Stimulated activated CD8-positive, alpha-beta memory T cell treated with anti-CD3 and anti-CD28 coated beads, Interleukin-7, amount 100 ng/mL, for 48 hours (primary cell): ENCODE results near the gene CDK4.
"Not testable (repeated sequence)": the region's sequence is repeated elsewhere in the genome, so short reads cannot be mapped to it uniquely, and the experiment has no call there.

ENCODE experiments used
- DNase-seq, 2 donors: peaks; one replicate each; pipeline ENCODE4 v3.0.0-alpha.2; 2020; ENCODE audit warnings: low read depth in 1 of 2; ENCODE audit errors: extremely low read depth in 1 of 2

CDK4 gene

DNA sequence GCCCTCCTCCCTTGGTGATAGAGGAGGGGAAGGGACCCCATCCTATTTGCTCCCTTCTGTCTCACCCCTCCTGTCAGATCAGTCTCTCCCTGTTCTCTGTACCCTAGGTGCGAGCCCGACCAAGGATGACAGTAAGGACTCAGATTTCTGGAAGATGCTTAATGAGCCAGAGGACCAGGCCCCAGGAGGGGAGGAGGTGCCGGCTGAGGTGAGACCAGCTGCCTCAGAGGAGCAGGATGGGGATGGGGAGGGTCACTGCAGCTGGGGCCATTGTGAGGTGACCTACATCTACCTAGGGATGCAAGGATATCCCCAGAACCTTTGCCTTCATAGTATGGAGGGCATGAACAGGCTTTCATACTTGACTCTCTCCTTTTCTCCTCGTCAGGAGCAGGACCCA lies 35.8 kb downstream of the CDK4 start:
- no peak for DNase-seq

DNA sequence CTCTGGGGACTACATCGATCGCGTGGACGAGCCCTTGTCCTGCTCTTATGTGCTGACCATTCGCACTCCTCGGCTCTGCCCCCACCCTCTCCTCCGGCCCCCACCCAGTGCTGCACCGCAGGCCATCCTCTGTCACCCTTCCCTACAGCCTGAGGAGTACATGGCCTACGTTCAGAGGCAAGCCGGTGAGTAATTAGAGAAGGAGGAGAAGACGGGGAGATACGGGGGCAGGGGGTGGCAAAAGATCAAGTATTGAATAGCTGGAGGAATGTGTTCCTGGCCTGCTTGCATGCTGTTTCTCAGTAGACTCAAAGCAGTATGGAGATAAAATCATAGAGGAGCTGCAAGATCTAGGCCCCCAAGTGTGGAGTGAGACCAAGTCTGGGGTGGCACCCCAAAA lies 36.3 kb downstream of the CDK4 start:
- no peak for DNase-seq

DNA sequence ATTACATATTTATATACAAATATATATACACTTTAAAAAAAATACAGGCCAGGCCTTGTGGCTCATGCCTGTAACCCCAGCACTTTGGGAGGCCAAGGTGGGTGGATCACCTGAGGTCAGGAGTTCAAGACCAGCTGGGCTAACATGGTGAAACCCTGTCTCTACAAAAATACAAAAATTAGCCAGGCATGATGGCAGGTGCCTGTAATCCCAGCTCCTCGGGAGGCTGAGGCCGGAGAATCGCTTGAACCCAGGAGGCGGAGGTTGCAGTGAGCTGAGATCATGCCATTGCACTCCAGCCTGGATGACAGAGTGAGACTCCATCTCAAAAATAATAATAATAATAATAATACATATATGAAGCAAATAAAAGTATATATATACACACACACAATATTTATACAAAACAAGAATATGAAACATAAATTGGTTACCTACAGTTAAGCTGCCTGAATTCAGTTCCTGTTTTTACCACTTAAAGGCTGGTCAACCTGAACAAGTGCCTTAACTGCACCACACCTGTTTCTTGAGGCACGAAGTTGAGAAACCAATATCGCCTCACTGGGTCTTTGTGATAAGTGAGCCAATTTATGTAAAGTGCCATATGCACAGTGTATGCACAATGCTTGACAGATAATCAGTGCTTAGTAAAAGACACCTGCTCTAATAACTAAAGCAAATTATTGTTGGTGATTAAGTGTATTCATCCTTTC lies 36.9 kb downstream of the CDK4 start:
- DNase-seq, result not testable (repeated sequence)

DNA sequence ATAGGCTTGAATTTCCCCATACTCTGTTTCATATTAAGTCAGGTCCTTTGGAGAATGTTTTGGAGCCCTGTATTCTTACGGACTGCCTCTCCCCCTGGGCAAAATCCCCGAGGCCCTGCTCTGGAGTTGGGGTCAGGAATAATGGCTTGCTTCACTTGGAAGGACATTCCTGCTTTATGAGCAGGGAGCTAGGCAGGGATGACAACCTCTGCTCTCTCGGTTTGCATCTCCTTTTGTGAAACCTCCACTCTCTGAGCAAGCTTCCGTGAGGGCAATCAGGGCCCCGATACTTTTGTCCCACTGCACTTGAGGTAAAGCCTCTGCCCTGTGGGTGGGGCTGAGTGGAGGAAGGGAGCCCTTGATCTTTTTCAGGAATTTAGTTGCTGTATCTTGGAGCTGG lies 38.9 kb downstream of the CDK4 start:
- no peak for DNase-seq

DNA sequence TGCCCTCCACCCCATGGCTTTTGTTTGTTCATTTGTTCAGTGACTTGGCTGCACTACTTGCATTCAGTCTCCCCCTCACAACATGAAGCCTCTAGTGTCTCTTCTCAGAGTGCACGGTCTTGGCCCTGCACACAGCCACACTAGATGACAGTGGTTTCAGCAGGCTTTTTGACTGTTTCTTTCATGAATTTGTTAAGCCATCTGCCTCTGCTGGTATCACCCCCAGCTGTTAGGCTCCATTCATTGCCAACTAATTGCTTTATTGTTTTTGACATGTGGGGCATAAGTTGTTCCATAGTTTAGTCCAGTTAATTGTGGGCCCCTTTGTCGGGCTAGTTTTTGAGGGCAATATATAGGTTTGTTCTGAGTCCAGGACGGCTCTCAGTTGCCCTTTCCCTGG lies 39.4 kb downstream of the CDK4 start:
- DNase-seq, result no peak

DNA sequence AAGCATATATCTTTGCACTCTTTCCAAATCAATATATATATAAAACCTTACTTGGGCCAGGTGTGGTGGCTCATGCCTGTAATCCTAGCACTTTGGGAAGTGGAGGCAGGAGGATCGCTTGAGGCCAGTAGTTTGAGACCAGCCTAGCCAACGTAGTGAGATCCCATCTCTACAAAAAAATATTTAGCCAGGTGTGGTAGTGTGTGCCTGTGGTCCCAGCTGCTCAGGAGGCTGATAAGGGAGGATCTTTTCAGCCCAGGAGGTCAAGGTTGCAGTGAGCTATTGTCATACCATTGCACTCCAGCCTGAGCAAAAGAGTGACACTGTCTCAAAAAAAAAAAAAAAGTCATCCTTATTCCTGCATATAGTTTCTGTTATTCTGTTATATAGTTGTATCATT lies 43.8 kb downstream of the CDK4 start:
- no peak for DNase-seq

DNA sequence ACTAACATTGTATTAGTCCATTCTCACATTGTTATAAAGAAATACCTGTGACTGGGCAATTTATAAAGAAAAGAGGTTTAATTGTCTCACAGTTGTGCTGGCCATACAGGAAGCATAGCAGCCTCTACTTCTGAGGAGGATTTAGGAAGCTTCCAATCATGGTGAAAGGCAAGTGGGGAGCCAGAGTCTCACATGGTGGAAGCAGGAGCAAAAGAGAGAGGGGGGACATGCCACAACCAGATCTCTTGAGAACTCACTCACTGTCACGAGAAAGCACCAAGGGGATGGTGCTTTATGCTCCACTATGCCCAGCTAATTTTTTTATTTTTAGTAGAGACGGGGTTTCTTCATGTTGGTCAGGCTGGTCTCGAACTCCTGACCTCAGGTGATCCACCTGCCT lies 44.9 kb downstream of the CDK4 start:
- DNase-seq, result no peak

DNA sequence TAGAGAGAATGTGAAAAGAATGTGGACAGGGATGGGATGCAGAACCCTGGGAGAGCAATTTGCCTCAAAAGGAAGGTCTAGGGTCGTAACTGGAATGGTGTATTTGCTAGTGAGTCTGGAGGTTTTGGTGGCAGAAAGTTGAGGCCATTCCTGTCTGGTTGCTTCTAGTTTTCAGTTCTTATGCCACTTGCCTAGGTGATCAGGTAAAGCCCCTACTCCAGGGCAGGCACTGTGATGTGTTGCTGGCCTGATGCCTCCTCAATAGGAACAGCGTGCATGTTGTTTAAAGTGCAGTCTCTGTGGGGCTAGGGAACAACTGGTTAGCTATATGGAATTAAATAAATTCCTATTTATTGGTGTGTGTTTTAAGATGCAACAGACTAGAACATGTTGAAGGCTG lies 51.8 kb downstream of the CDK4 start:
- no peak for DNase-seq

DNA sequence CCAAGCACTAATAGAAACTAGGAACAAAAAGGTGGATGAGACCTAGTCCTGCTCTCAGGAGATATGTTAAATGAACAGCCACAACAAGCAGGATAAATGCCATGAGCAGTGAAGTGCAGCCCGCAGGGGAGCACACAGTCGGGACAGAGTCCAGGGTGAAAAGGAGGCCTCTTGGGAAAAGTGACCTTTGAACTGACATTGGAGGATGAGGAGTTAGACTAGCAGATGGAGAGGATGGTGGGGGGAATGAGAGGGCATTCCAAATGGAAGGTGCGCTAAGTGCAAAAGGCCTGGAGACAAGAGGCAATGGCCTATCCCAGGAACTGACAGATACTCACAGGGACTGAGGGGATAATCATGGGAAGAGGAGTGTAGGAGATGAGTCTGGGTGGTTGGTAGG lies 53.7 kb downstream of the CDK4 start:
- no peak for DNase-seq
